ENCODE results near the gene KIAA0232.

GRCh38 chr4:6751611-6752485 lies 30.7 kb upstream of the KIAA0232 start:
- no peak for TF ChIP-seq ZNF717 (CRISPR knock-in tag; IDR thresholded peaks at IDR 0.05)
- no peak for TF ChIP-seq NFXL1 (CRISPR knock-in tag; IDR thresholded peaks at IDR 0.05)
- TF ChIP-seq PML (IDR thresholded peaks at IDR 0.05; ENCODE audit: low read length), result no peak
- TF ChIP-seq GATAD2A (IDR thresholded peaks at IDR 0.05), result no peak
- no peak for TF ChIP-seq HDAC6 (IDR thresholded peaks at IDR 0.05; ENCODE audit: low read depth, low read length)
- TF ChIP-seq ZNF398 (CRISPR knock-in tag; IDR thresholded peaks at IDR 0.05), result no peak
- no peak for TF ChIP-seq CTCF (IDR thresholded peaks at IDR 0.05 in 2 of 3, conservative IDR thresholded peaks at IDR 0.05 in 1 of 3; ENCODE audit: insufficient read depth in 2 of 3, low read depth in 1 of 3, low read length in 3 of 3)
- no peak for TF ChIP-seq ETS1 (conservative IDR thresholded peaks at IDR 0.05; ENCODE audit: control insufficient read depth, low read depth, low read length)
- TF ChIP-seq POLR2A (conservative IDR thresholded peaks at IDR 0.05), result no peak
- no peak for TF ChIP-seq ZEB2 (IDR thresholded peaks at IDR 0.05)
- TF ChIP-seq ZZZ3 (IDR thresholded peaks at IDR 0.05), result no peak
- no peak for TF ChIP-seq REST (IDR thresholded peaks at IDR 0.05; ENCODE audit: borderline replicate concordance)
- no peak for TF ChIP-seq REST (CRISPR knock-in tag; IDR thresholded peaks at IDR 0.05; ENCODE audit: low read depth)

All from K562 (cell line).